Liver (tissue), 9 donors: ENCODE measurements around the gene FAM186B. TPM values are rescaled to one million over a fixed set of nuclear protein-coding genes. Genes with fewer than 3 reads are reported as not detected.

Source experiments
- DNase-seq: peaks from one replicate; pipeline ENCODE4 v3.0.0-alpha.2; 2017; ENCODE audit warnings: low spot score
- H3K27ac ChIP-seq, 2 donors: one replicate each; pipeline ENCODE4 v1.7.0; 2013; ENCODE audit warnings: inconsistent platforms in 2 of 2, low read length in 2 of 2, control low read depth in 1 of 2, low read depth in 1 of 2, mild to moderate bottlenecking in 1 of 2
- H3K27me3 ChIP-seq, 4 donors: one replicate each; pipeline versions ENCODE4 v1.6.1 to v1.7.0; 2013; ENCODE audit warnings: low read length in 3 of 4, inconsistent platforms in 1 of 4, mild to moderate bottlenecking in 1 of 4, moderate library complexity in 1 of 4; ENCODE audit not compliant: control insufficient read depth in 4 of 4, insufficient read depth in 4 of 4
- H3K36me3 ChIP-seq, 4 donors: one replicate each; pipeline versions ENCODE4 v1.6.1 to v1.7.0; 2013; ENCODE audit warnings: low read length in 3 of 4, mild to moderate bottlenecking in 3 of 4, low read depth in 1 of 4, moderate library complexity in 1 of 4; ENCODE audit not compliant: control insufficient read depth in 4 of 4, insufficient read depth in 3 of 4
- H3K4me1 ChIP-seq, 4 donors: one replicate each; pipeline versions ENCODE4 v1.6.1 to v1.7.0; 2013; ENCODE audit warnings: low read length in 3 of 4, mild to moderate bottlenecking in 3 of 4, moderate library complexity in 1 of 4; ENCODE audit not compliant: control insufficient read depth in 4 of 4, insufficient read depth in 4 of 4
- H3K4me3 ChIP-seq, 3 donors: one replicate each; pipeline versions ENCODE4 v1.6.1 to v1.7.0; 2013; ENCODE audit warnings: low read length in 3 of 3, control low read depth in 1 of 3, low read depth in 1 of 3, mild to moderate bottlenecking in 1 of 3
- H3K9ac ChIP-seq, 2 donors: one replicate each; pipeline ENCODE4 v1.7.0; 2013; ENCODE audit warnings: low read length in 2 of 2, mild to moderate bottlenecking in 2 of 2, moderate library complexity in 2 of 2, control low read depth in 1 of 2, low read depth in 1 of 2
- H3K9me3 ChIP-seq, 4 donors: one replicate each; pipeline versions ENCODE4 v1.6.1 to v1.7.0; 2013; ENCODE audit warnings: low read length in 3 of 4; ENCODE audit not compliant: control insufficient read depth in 4 of 4
- EGR1 ChIP-seq, 2 donors: IDR thresholded peaks; 2 replicates each; pipeline ENCODE4 v1.6.1; 2016 to 2018; ENCODE audit warnings: antibody characterized with exemption in 2 of 2, low read depth in 2 of 2
- FOXA1 ChIP-seq: IDR thresholded peaks from 2 replicates; pipeline ENCODE4 v1.6.1; 2016; ENCODE audit warnings: antibody characterized with exemption
- FOXA2 ChIP-seq: IDR thresholded peaks from 2 replicates; pipeline ENCODE4 v1.6.1; 2016; ENCODE audit warnings: antibody characterized with exemption
- GABPA ChIP-seq, 2 donors: IDR thresholded peaks in 1 of 2; conservative IDR thresholded peaks in 1 of 2; 2 replicates each; pipeline ENCODE4 v1.6.1; 2016; ENCODE audit warnings: antibody characterized with exemption in 2 of 2, mild to moderate bottlenecking in 1 of 2, moderate library complexity in 1 of 2
- HNF4A ChIP-seq, 2 donors: conservative IDR thresholded peaks; 2 replicates each; pipeline ENCODE4 v1.6.1; 2016; ENCODE audit warnings: antibody characterized with exemption in 2 of 2, mild to moderate bottlenecking in 2 of 2
- JUND ChIP-seq, 2 donors: IDR thresholded peaks; 2 replicates each; pipeline ENCODE4 v1.6.1; 2016; ENCODE audit warnings: antibody characterized with exemption in 2 of 2
- NR2F2 ChIP-seq: IDR thresholded peaks from 2 replicates; pipeline ENCODE4 v1.6.1; 2016; ENCODE audit warnings: antibody characterized with exemption
- RAD21 ChIP-seq, 2 donors: IDR thresholded peaks; 2 replicates each; pipeline ENCODE4 v1.6.1; 2016; ENCODE audit warnings: antibody characterized with exemption in 2 of 2, mild to moderate bottlenecking in 2 of 2
- RXRA ChIP-seq, 2 donors: IDR thresholded peaks; 2 replicates each; pipeline ENCODE4 v1.6.1; 2017 to 2018; ENCODE audit warnings: antibody characterized with exemption in 2 of 2, mild to moderate bottlenecking in 1 of 2
- SP1 ChIP-seq: IDR thresholded peaks from 2 replicates; pipeline ENCODE4 v1.6.1; 2018; ENCODE audit warnings: antibody characterized with exemption, mild to moderate bottlenecking
- TAF1 ChIP-seq: conservative IDR thresholded peaks from 2 replicates; pipeline ENCODE4 v1.6.1; 2016; ENCODE audit warnings: antibody characterized with exemption, mild to moderate bottlenecking
- WGBS: extraction: QIAGEN DNeasy Blood & Tissue Kit; methylation state at CpG from one replicate; pipeline ENCODE4 v1.1.7; 2013; 5-methylcytosine and 5-hydroxymethylcytosine counted together
- polyA plus RNA-seq, 2 donors: library from polyadenylated mRNA; stranded (reverse) in 1 of 2; unstranded in 1 of 2; fragments of 200-250 nt in 1 of 2; fragments of >200 nt in 1 of 2; fragmentation: Nextera tagmentation in 1 of 2; extraction: Ambion mirVana in 1 of 2; gene quantifications; one replicate each; pipeline versions ENCODE4 v1.2.1 to v1.2.3, GENCODE V29; 2013 to 2015
- total RNA-seq, 2 donors: library from RNA; depleted of rRNA; stranded (reverse); fragments of >200 nt; gene quantifications; one replicate each; pipeline ENCODE4 v1.2.3, GENCODE V29; 2014
- TF ChIP-seq, protein P1 (sequence below): IDR thresholded peaks from 2 replicates; pipeline ENCODE4 v1.6.1; 2016; ENCODE audit warnings: antibody characterized with exemption
- TF ChIP-seq, protein P2 (sequence below): fragments of 150-350 bp; IDR thresholded peaks from 2 replicates; pipeline ENCODE4 v1.5.1; 2017; ENCODE audit warnings: improper control_type of control experiment, low read depth, low read length; ENCODE audit not compliant: missing input control
- TF ChIP-seq, protein P3 (sequence below): IDR thresholded peaks from 2 replicates; pipeline ENCODE4 v1.6.1; 2016; ENCODE audit warnings: antibody characterized with exemption
- donor health status: healthy.
- donor health status: healthy.
- donor health status: healthy.
- donor health status: healthy.
- donor health status: healthy.

FAM186B gene
- total and polyA plus RNA-seq, 4 donors: 0.19 to 0.84 (median 0.42) TPM

DNA sequence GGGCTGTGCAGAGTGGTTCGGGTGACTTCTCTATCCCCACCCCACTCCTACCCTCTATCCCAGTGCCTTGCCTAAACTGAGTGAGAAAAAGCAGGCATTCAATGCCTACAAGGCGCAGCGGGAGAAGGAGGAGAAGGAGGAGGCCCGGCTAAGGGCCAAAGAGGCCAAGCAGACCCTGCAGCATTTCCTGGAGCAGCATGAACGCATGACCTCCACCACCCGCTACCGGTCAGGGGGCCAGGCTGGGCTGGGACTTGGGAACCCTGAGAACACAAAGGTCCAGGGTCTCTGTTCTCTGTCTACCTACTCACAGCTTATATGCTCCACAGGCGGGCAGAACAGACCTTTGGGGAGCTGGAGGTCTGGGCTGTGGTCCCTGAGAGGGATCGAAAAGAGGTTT, 29.6 kb upstream of the FAM186B start:
- Histone ChIP-seq H3K27me3 (no peaks in the 10 kb centered on the region), H3K4me3 (no peak overlapping the region), H3K9ac (no peak overlapping the region), H3K9me3 (no peaks in the 10 kb centered on the region), H3K27ac (no peak overlapping the region), H3K36me3 (peaks cover 0 to 2% (median 0%) of the 10 kb centered on the region in 4 donors), H3K4me1 (no peaks in the 10 kb centered on the region)
- no peak for DNase-seq
- TF ChIP-seq FOXA1: no peak
- WGBS: 90% methylated on average over 9 of the region's 9 CpGs

DNA sequence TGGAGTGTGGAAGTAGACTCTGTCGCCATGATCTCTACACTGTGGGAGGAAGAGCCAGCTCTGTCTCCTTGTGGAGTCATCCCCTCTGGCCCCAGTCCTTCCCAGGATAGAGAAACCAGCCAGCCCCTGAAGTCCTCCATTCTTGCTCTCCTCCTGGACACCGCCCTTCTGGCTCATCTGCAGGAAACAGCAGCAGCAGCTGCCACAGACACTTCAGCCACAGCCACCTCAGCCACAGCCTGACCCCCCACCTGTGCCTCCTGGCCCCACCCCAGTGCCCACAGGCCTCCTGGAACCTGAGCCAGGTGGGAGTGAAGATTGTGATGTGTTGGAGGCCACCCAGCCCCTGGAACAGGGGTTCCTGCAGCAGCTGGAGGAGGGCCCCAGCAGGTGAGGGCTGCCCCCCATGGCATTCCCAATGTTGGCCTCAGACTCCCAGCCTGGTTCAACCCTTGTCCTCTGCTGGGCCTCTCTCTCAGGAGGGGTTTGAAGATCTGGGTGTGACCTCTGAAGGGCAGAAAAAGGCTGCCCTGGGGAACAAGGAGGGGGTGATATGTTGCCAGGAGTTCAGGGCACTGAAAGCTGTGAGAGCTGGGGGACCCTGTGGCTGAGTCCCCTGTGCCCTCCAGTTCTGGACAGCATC, 28.4 kb upstream of the FAM186B start:
- Histone ChIP-seq H3K4me1 (no peaks in the 10 kb centered on the region), H3K9ac (no peak overlapping the region), H3K36me3 (peaks cover 0 to 2% (median 0%) of the 10 kb centered on the region in 4 donors), H3K9me3 (no peaks in the 10 kb centered on the region), H3K4me3 (no peak overlapping the region), H3K27ac (no peak overlapping the region), H3K27me3 (no peaks in the 10 kb centered on the region)
- no peak for DNase-seq
- WGBS: 98% methylated on average over 2 of the region's 2 CpGs
- TF ChIP-seq GABPA (IDR thresholded peaks at IDR 0.05 in 1 of 2, conservative IDR thresholded peaks at IDR 0.05 in 1 of 2) (no peak), JUND (IDR thresholded peaks at IDR 0.05) (no peak), RAD21 (IDR thresholded peaks at IDR 0.05) (no peak), FOXA1 (no peak), SP1 (no peak)
- TF ChIP-seq, protein P1, sequence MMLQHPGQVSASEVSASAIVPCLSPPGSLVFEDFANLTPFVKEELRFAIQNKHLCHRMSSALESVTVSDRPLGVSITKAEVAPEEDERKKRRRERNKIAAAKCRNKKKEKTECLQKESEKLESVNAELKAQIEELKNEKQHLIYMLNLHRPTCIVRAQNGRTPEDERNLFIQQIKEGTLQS: no peak
- TF ChIP-seq, protein P2, sequence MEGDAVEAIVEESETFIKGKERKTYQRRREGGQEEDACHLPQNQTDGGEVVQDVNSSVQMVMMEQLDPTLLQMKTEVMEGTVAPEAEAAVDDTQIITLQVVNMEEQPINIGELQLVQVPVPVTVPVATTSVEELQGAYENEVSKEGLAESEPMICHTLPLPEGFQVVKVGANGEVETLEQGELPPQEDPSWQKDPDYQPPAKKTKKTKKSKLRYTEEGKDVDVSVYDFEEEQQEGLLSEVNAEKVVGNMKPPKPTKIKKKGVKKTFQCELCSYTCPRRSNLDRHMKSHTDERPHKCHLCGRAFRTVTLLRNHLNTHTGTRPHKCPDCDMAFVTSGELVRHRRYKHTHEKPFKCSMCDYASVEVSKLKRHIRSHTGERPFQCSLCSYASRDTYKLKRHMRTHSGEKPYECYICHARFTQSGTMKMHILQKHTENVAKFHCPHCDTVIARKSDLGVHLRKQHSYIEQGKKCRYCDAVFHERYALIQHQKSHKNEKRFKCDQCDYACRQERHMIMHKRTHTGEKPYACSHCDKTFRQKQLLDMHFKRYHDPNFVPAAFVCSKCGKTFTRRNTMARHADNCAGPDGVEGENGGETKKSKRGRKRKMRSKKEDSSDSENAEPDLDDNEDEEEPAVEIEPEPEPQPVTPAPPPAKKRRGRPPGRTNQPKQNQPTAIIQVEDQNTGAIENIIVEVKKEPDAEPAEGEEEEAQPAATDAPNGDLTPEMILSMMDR: no peak

DNA sequence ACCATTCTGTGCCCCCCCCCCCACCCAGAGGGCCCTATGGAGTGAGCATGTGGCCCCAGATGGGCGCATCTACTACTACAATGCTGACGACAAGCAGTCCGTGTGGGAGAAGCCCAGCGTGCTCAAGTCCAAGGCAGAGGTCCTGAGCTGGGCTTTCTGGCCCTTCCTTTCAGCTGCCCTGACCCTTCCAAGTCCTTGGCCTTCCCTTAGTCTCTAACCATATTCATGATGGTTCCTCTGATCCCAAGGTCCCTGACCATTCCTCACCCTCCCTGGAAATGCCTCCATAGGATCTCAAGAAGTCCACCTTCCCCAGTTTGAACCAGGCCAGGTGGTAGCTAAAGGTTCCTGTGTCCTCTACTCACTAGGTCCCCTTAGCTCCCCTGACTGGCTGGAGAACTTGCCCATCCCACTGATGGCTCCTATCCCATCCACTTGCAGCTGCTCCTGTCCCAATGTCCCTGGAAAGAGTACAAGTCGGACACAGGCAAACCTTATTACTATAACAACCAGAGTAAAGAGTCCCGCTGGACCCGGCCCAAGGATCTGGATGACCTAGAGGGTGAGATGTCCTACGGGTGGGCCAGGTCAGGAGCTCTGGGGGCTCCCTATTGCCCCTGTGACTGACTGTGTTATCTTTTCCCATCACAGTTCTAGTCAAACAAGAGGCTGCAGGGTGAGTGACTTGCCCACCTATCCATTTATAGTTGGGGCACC, 27.7 kb upstream of the FAM186B start:
- H3K36me3 ChIP-seq: peaks cover 0 to 2% (median 0%) of the 10 kb centered on the region in 4 donors
- H3K27ac ChIP-seq: no peak overlapping the region
- TF ChIP-seq, protein P3, sequence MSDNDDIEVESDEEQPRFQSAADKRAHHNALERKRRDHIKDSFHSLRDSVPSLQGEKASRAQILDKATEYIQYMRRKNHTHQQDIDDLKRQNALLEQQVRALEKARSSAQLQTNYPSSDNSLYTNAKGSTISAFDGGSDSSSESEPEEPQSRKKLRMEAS: no peak
- TF ChIP-seq HNF4A (conservative IDR thresholded peaks at IDR 0.05): no peak
- TF ChIP-seq TAF1: no peak
- TF ChIP-seq EGR1 (IDR thresholded peaks at IDR 0.05; ENCODE audit: low read depth in 2 of 2): no peak
- no peak for TF ChIP-seq SP1
- no peak for TF ChIP-seq GABPA (IDR thresholded peaks at IDR 0.05 in 1 of 2, conservative IDR thresholded peaks at IDR 0.05 in 1 of 2)
- TF ChIP-seq FOXA2: no peak
- TF ChIP-seq NR2F2: no peak
- no peak for TF ChIP-seq RAD21 (IDR thresholded peaks at IDR 0.05)
- no peak for TF ChIP-seq FOXA1
- no peak for TF ChIP-seq RXRA (IDR thresholded peaks at IDR 0.05)
- H3K27me3 ChIP-seq: no peaks in the 10 kb centered on the region
- DNase-seq: no peak
- H3K9me3 ChIP-seq: no peaks in the 10 kb centered on the region
- WGBS: 97% methylated on average over 8 of the region's 8 CpGs
- H3K9ac ChIP-seq: no peak overlapping the region
- H3K4me3 ChIP-seq: no peak overlapping the region
- H3K4me1 ChIP-seq: no peaks in the 10 kb centered on the region
